Dermis blood vessel endothelial cell (primary cell): ENCODE measurements around the gene AK9. TPM values are rescaled to one million over a fixed set of nuclear protein-coding genes. Genes with fewer than 3 reads are reported as not detected.
"Not testable (repeated sequence)": the region's sequence is repeated elsewhere in the genome, so short reads cannot be mapped to it uniquely, and the experiment has no call there.

ENCODE experiments used
- DNase-seq: peaks from one replicate; pipeline ENCODE4 v3.0.0; 2010
- total RNA-seq: library from RNA; depleted of rRNA; stranded (reverse); fragments of >200 nt; gene quantifications from 2 replicates; pipeline ENCODE4 v1.2.3, GENCODE V29; 2014

The AK9 gene
- total RNA-seq, 1 donor from 2014 or later: 13.1 TPM

- no peak for DNase-seq
These were observed 67.7 kb downstream of the AK9 start for GRCh38 chr6:109623288-109623687.

- DNase-seq: no peak
These were observed 78.7 kb downstream of the AK9 start for GRCh38 chr6:109612268-109612667.

- DNase-seq: no peak
These were observed 79.5 kb downstream of the AK9 start for GRCh38 chr6:109611502-109611901.

- DNase-seq: no peak
These were observed 80.4 kb downstream of the AK9 start for GRCh38 chr6:109610590-109610989.

GRCh38 chr6:109609737-109610136, 81.3 kb downstream of the AK9 start:
- no peak for DNase-seq

GRCh38 chr6:109606359-109606758, 84.6 kb downstream of the AK9 start:
- no peak for DNase-seq

- peak; percentile 70 for DNase-seq
These were observed 95.0 kb downstream of the AK9 start for GRCh38 chr6:109595998-109596397.

GRCh38 chr6:109580519-109580918, 110.5 kb downstream of the AK9 start:
- peak; percentile 56 for DNase-seq

- DNase-seq: no peak
These were observed 111.6 kb downstream of the AK9 start for GRCh38 chr6:109579361-109579760.

- not testable (repeated sequence) for DNase-seq
These were observed 121.1 kb downstream of the AK9 start for GRCh38 chr6:109569901-109570300.

- DNase-seq: no peak
These were observed 129.2 kb downstream of the AK9 start for GRCh38 chr6:109561844-109562243.

- DNase-seq: no peak
These were observed 159.6 kb downstream of the AK9 start for GRCh38 chr6:109531446-109531845.

GRCh38 chr6:109527989-109528388, 163.0 kb downstream of the AK9 start:
- peak; percentile 18 for DNase-seq

GRCh38 chr6:109526905-109527628, 163.9 kb downstream of the AK9 start:
- DNase-seq: peak; percentile 81

- no peak for DNase-seq
These were observed 166.9 kb downstream of the AK9 start for GRCh38 chr6:109524129-109524528.

GRCh38 chr6:109523478-109523877, 167.5 kb downstream of the AK9 start:
- no peak for DNase-seq

- no peak for DNase-seq
These were observed 169.9 kb downstream of the AK9 start for GRCh38 chr6:109521080-109521479.

GRCh38 chr6:109519647-109520046, 171.4 kb downstream of the AK9 start:
- DNase-seq: not testable (repeated sequence)

- DNase-seq: no peak
These were observed 174.1 kb downstream of the AK9 start for GRCh38 chr6:109516929-109517328.

- no peak for DNase-seq
These were observed 175.1 kb downstream of the AK9 start for GRCh38 chr6:109515781-109516409.

GRCh38 chr6:109514946-109515345, 176.1 kb downstream of the AK9 start:
- no peak for DNase-seq

- peak; percentile 52 for DNase-seq
These were observed 177.4 kb downstream of the AK9 start for GRCh38 chr6:109513571-109514071.

GRCh38 chr6:109512271-109512817, 178.7 kb downstream of the AK9 start:
- DNase-seq: no peak

GRCh38 chr6:109511832-109512231, 179.2 kb downstream of the AK9 start:
- DNase-seq: no peak
